K562 (cell line): ENCODE results near the gene PTPRE. TPM values are rescaled to one million over a fixed set of nuclear protein-coding genes. Genes with fewer than 3 reads are reported as not detected.

Source experiments
- BCOR ChIP-seq: fragments of 450-650 bp; IDR thresholded peaks from 2 replicates; pipeline ENCODE4 v1.6.1; 2016
- CBFA2T2 ChIP-seq: fragments of 450-650 bp; conservative IDR thresholded peaks from 2 replicates; pipeline ENCODE4 v1.6.1; 2017; ENCODE audit warnings: mild to moderate bottlenecking
- CEBPG ChIP-seq, 3 experiments: fragments of 200-800 bp in 1 of 3; sonication (Bioruptor generic) in 1 of 3; sonication (generic) in 1 of 3; formaldehyde crosslinking in 1 of 3; IDR thresholded peaks in 2 of 3; conservative IDR thresholded peaks in 1 of 3; 2 replicates each; pipeline versions ENCODE4 v1.6.1 to v1.8.0; 2016 to 2022; ENCODE audit warnings: missing compliant biosample characterization in 2 of 3, missing genetic modification characterization in 2 of 3, mild to moderate bottlenecking in 1 of 3, missing genetic modification reagents in 1 of 3
- EGR1 ChIP-seq: fragments of 450-650 bp; conservative IDR thresholded peaks from 2 replicates; pipeline ENCODE4 v1.6.1; 2017; ENCODE audit warnings: mild to moderate bottlenecking
- ETV5 ChIP-seq: sonication (generic); formaldehyde crosslinking; IDR thresholded peaks from 2 replicates; pipeline ENCODE4 v1.4.0; 2020; ENCODE audit warnings: low read depth, mild to moderate bottlenecking, missing genetic modification reagents
- JUN ChIP-seq, 2 experiments: sonication (generic) in 1 of 2; formaldehyde crosslinking in 1 of 2; IDR thresholded peaks; 2 replicates each; pipeline versions ENCODE4 v1.6.1 to v1.8.0; 2012 to 2022; ENCODE audit warnings: borderline replicate concordance in 2 of 2, mild to moderate bottlenecking in 2 of 2, improper control_type of control experiment in 1 of 2, low read depth in 1 of 2, low read length in 1 of 2, missing genetic modification reagents in 1 of 2
- MCM5 ChIP-seq: fragments of 450-650 bp; IDR thresholded peaks from 2 replicates; pipeline ENCODE4 v1.6.1; 2016; ENCODE audit warnings: low read depth
- SETDB1 ChIP-seq: IDR thresholded peaks from one replicate; pipeline ENCODE4 v1.6.1; 2012; ENCODE audit warnings: low read length, control low read depth, inconsistent platforms
- SIN3B ChIP-seq: fragments of 450-650 bp; IDR thresholded peaks from 2 replicates; pipeline ENCODE4 v1.6.1; 2017; ENCODE audit warnings: low read depth, mild to moderate bottlenecking, moderate library complexity
- SMAD4 ChIP-seq: fragments of 250-450 bp; sonication (Bioruptor Pico); conservative IDR thresholded peaks from 2 replicates; pipeline ENCODE4 v1.8.0; 2021; ENCODE audit warnings: inconsistent platforms, mild to moderate bottlenecking, moderate library complexity
- SOX6 ChIP-seq: fragments of 450-650 bp; IDR thresholded peaks from 2 replicates; pipeline ENCODE4 v1.6.1; 2014; ENCODE audit warnings: mild to moderate bottlenecking
- SPI1 ChIP-seq: IDR thresholded peaks from 2 replicates; pipeline ENCODE4 v1.6.1; 2011; ENCODE audit warnings: low read depth, low read length, control low read depth, borderline replicate concordance
- STAT5B ChIP-seq: fragments of 250-450 bp; sonication (Bioruptor Pico); IDR thresholded peaks from 2 replicates; pipeline ENCODE4 v1.8.0; 2021; ENCODE audit warnings: mild to moderate bottlenecking, inconsistent platforms
- ZBTB7A ChIP-seq: IDR thresholded peaks from 2 replicates; pipeline ENCODE4 v1.6.1; 2011; ENCODE audit warnings: low read depth, mild to moderate bottlenecking, low read length, moderate library complexity, borderline replicate concordance; ENCODE audit not compliant: control insufficient read depth
- ZNF12 ChIP-seq: sonication (generic); formaldehyde crosslinking; IDR thresholded peaks from 2 replicates; pipeline ENCODE4 v1.4.0; 2020; ENCODE audit warnings: mild to moderate bottlenecking, missing genetic modification reagents
- ZNF507 ChIP-seq: conservative IDR thresholded peaks from 2 replicates; pipeline ENCODE4 v1.6.1; 2017; ENCODE audit warnings: missing genetic modification characterization, missing compliant biosample characterization
- ZNF586 ChIP-seq: fragments of 450-650 bp; formaldehyde crosslinking; conservative IDR thresholded peaks from 2 replicates; pipeline ENCODE4 v1.4.0; 2020; ENCODE audit warnings: mild to moderate bottlenecking, moderate library complexity
- ZNF79 ChIP-seq: fragments of 250-450 bp; sonication (Bioruptor Pico); IDR thresholded peaks from 2 replicates; pipeline ENCODE4 v1.4.0; 2020; ENCODE audit warnings: low read depth, mild to moderate bottlenecking, moderate library complexity
- polyA plus RNA-seq, 8 experiments: library from polyadenylated mRNA; depleted of rRNA in 4 of 8; stranded (reverse) in 5 of 8; unstranded in 3 of 8; fragments of >200 nt; fragmentation: Nextera tagmentation in 2 of 8; fragmentation: Illumina TruSeq in 1 of 8; extraction: Ambion mirVana in 2 of 8; extraction: Trizol in 1 of 8; gene quantifications; 2 replicates each; pipeline versions ENCODE4 v1.2.1 to v1.2.3, GENCODE V29; 2011 to 2014; ENCODE audit warnings: inconsistent platforms in 1 of 8, missing spikeins in 1 of 8
- total RNA-seq, 7 experiments: library from RNA; depleted of rRNA in 6 of 7; stranded (reverse); fragments of >200 nt in 6 of 7; fragmentation: Illumina TruSeq in 2 of 7; extraction: Trizol in 2 of 7; gene quantifications; 2 replicates each; pipeline versions ENCODE4 v1.2.1 to v1.2.3, GENCODE V29; 2011 to 2021; ENCODE audit warnings: low replicate concordance in 1 of 7
- TF ChIP-seq, protein P1 (sequence below): sonication (generic); formaldehyde crosslinking; IDR thresholded peaks from 2 replicates; pipeline ENCODE4 v1.8.1; 2023; ENCODE audit warnings: mild to moderate bottlenecking, missing genetic modification reagents
- TF ChIP-seq, protein P2 (sequence below): fragments of 250-450 bp; sonication (Bioruptor Pico); IDR thresholded peaks from 2 replicates; pipeline ENCODE4 v1.4.0; 2020; ENCODE audit warnings: mild to moderate bottlenecking
- TF ChIP-seq, protein P3 (sequence below): fragments of 250-450 bp; sonication (Bioruptor Pico); IDR thresholded peaks from 2 replicates; pipeline ENCODE4 v1.8.0; 2022; ENCODE audit warnings: moderate library complexity, mild to moderate bottlenecking, inconsistent platforms
- TF ChIP-seq, protein P4 (sequence below): fragments of 450-650 bp; IDR thresholded peaks from 2 replicates; pipeline ENCODE4 v1.6.1; 2016; ENCODE audit warnings: low read depth, mild to moderate bottlenecking, moderate library complexity
- TF ChIP-seq, protein P5 (sequence below): sonication (generic); formaldehyde crosslinking; IDR thresholded peaks from 2 replicates; pipeline ENCODE4 v1.9.0; 2022; ENCODE audit warnings: mild to moderate bottlenecking, missing genetic modification reagents

Gene PTPRE
- total and polyA plus RNA-seq, 9 of the 15 experiments (the other 6 are each of a cell fraction or from before 2014, with no cell fraction given), result 0.01 to 0.13 (median 0.04) TPM; not detected in 4

DNA sequence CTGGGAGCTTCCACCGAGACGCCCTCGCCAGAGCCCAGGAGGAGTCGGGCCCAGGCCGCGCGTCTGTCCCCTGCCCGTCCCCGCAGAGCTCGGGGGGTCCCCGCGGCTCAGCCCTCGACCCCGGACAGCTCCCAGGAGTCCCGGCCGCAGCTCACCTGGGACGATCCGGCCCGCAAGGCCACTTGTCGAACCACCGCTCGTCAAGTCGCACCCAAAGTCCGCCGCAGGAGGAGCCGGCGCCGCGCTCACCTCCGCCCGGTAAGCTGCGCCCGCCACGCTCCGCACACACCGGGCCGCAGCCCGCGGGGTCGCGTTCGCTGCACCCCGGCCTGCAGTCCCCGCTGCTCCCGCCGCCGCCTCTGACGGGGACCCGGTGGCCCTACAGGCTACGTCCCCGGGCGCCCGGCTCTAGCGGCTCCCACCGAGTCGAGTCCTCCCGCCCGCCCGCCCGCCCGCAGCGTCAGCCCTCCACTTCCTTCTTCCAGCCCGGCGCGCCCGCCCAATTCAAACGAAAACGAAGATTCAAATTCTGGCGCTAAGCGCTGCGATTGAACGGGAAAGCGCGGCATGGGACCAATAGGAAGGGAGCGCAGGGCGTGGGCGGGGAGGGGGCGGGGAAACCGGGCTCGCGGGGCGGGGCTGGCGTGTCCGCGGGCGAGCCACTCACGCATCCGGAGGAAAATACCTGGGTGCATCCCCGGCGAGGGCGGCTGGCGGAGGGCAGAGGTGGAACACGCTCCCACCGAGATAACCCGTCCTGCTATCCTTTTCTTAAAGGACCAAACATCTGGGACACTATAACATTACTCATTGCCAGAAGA, 219.3 kb downstream of the PTPRE start, which contains the start of gene MKI67 (continued):
- TF ChIP-seq JUN (IDR thresholded peaks at IDR 0.05; ENCODE audit: borderline replicate concordance, low read depth, low read length) (no peak), JUN (CRISPR knock-in tag; IDR thresholded peaks at IDR 0.05; ENCODE audit: borderline replicate concordance) (no peak), SMAD4 (CRISPR knock-in tag) (no peak), ZNF12 (CRISPR knock-in tag) (no peak), CEBPG (CRISPR knock-in tag; IDR thresholded peaks at IDR 0.05) (no peak), CEBPG (tag; conservative IDR thresholded peaks at IDR 0.05 in 1 of 2, IDR thresholded peaks at IDR 0.05 in 1 of 2) (no peak), BCOR (no peak), ETV5 (CRISPR knock-in tag) (no peak), MCM5 (no peak), EGR1 (peak; percentile 87), SOX6 (no peak), ZBTB7A (no peak), SIN3B (peak; percentile 31; the same call in 1 of the 2 replicates), STAT5B (no peak), CBFA2T2 (no peak), SETDB1 (no peak), SPI1 (peak; percentile 89), ZNF79 (CRISPR knock-in tag) (no peak), ZNF507 (tag) (no peak), ZNF586 (CRISPR knock-in tag) (no peak)
- TF ChIP-seq, protein P1, sequence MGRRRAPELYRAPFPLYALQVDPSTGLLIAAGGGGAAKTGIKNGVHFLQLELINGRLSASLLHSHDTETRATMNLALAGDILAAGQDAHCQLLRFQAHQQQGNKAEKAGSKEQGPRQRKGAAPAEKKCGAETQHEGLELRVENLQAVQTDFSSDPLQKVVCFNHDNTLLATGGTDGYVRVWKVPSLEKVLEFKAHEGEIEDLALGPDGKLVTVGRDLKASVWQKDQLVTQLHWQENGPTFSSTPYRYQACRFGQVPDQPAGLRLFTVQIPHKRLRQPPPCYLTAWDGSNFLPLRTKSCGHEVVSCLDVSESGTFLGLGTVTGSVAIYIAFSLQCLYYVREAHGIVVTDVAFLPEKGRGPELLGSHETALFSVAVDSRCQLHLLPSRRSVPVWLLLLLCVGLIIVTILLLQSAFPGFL (CRISPR knock-in tag), result no peak
- TF ChIP-seq, protein P2, sequence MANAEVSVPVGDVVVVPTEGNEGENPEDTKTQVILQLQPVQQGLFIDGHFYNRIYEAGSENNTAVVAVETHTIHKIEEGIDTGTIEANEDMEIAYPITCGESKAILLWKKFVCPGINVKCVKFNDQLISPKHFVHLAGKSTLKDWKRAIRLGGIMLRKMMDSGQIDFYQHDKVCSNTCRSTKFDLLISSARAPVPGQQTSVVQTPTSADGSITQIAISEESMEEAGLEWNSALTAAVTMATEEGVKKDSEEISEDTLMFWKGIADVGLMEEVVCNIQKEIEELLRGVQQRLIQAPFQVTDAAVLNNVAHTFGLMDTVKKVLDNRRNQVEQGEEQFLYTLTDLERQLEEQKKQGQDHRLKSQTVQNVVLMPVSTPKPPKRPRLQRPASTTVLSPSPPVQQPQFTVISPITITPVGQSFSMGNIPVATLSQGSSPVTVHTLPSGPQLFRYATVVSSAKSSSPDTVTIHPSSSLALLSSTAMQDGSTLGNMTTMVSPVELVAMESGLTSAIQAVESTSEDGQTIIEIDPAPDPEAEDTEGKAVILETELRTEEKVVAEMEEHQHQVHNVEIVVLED, result no peak
- TF ChIP-seq, protein P3, sequence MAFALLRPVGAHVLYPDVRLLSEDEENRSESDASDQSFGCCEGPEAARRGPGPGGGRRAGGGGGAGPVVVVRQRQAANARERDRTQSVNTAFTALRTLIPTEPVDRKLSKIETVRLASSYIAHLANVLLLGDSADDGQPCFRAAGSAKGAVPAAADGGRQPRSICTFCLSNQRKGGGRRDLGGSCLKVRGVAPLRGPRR (CRISPR knock-in tag), result no peak
- TF ChIP-seq, protein P4, sequence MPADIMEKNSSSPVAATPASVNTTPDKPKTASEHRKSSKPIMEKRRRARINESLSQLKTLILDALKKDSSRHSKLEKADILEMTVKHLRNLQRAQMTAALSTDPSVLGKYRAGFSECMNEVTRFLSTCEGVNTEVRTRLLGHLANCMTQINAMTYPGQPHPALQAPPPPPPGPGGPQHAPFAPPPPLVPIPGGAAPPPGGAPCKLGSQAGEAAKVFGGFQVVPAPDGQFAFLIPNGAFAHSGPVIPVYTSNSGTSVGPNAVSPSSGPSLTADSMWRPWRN, result no peak
- TF ChIP-seq, protein P5, sequence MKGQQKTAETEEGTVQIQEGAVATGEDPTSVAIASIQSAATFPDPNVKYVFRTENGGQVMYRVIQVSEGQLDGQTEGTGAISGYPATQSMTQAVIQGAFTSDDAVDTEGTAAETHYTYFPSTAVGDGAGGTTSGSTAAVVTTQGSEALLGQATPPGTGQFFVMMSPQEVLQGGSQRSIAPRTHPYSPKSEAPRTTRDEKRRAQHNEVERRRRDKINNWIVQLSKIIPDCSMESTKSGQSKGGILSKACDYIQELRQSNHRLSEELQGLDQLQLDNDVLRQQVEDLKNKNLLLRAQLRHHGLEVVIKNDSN (CRISPR knock-in tag), result no peak
